Measurements from ENCODE around the gene IQCF2. TPM values are rescaled to one million over a fixed set of nuclear protein-coding genes. Genes with fewer than 3 reads are reported as not detected.

Gene IQCF2
- total and polyA plus RNA-seq, 2 donors (not counting 3 experiments of a cell fraction or from before 2014, with no cell fraction given), result not detected

DNA sequence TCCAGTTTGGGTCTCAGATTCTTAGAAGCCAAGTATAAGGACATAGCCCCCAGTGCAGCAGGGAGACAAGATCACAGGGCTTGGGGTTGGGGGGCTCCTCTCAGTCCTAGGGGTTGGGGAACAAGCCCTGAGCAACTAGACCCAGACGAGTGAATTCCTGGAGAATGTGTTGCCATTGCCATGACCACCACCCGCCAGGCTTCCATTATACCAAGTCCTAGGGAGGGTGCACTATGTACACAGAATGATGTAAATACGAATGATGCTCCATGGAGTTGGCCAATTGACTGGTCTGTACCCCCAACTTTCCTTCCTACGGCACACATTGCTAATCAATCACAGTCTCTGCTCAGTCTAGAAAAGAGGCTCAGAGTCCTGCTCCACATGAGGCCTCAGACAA lies 33.0 kb downstream of the IQCF2 start:
- Histone ChIP-seq H3K4me3 (replicated peaks in 1 of 3; ENCODE audit: insufficient read depth in 1 of 3, low read depth in 1 of 3, low read length in 3 of 3) (no peak overlapping the region), H3K79me2 (ENCODE audit: control insufficient read depth, insufficient read depth, low read length) (no peaks in the 10 kb centered on the region), H3K9me1 (replicated peaks; ENCODE audit: control insufficient read depth, extremely low read depth, insufficient read depth, low read length) (no peaks in the 10 kb centered on the region), H3K9ac (replicated peaks; ENCODE audit: extremely low read depth, insufficient read depth, low read length) (no peak overlapping the region), H3K36me3 (ENCODE audit: control insufficient read depth in 2 of 2, extremely low read depth in 1 of 2, insufficient read depth in 2 of 2, low read length in 2 of 2) (no peaks in the 10 kb centered on the region), H3K9me3 (replicated peaks; ENCODE audit: control insufficient read depth, insufficient read depth, low read length) (no peaks in the 10 kb centered on the region), H3K27ac (ENCODE audit: insufficient read depth, low read depth, low read length) (no peak overlapping the region), H3K27me3 (ENCODE audit: control insufficient read depth in 2 of 2, insufficient read depth in 2 of 2, low read length in 2 of 2) (peaks cover 0 to 9% of the 10 kb centered on the region in 2 experiments), H4K20me1 (replicated peaks; ENCODE audit: control insufficient read depth, extremely low read depth, insufficient read depth, low read length) (no peaks in the 10 kb centered on the region), H3K4me2 (ENCODE audit: insufficient read depth, low read length) (no peak overlapping the region), H2AFZ (ENCODE audit: low read depth, low read length) (no peak overlapping the region), H3K4me1 (ENCODE audit: control insufficient read depth, extremely low read depth, insufficient read depth, low read length) (no peaks in the 10 kb centered on the region)
- ChIA-PET CTCF (no interaction called here), POLR2A (no interaction called here)
- no peak for FAIRE-seq
- DNase-seq (ENCODE audit: low read depth, low spot score), result no peak
- TF ChIP-seq POLR2AphosphoS5 (IDR thresholded peaks at IDR 0.05; ENCODE audit: insufficient read depth, low read depth, low read length) (no peak), POLR2A (IDR thresholded peaks at IDR 0.05; ENCODE audit: low read depth, low read length) (no peak), GATA2 (IDR thresholded peaks at IDR 0.05; ENCODE audit: insufficient read depth, insufficient read length, low read depth, low read length) (no peak), EZH2 (IDR thresholded peaks at IDR 0.05; ENCODE audit: borderline replicate concordance, low read depth, low read length, severe bottlenecking) (no peak), MYC (IDR thresholded peaks at IDR 0.05; ENCODE audit: low read depth, low read length) (no peak), FOS (IDR thresholded peaks at IDR 0.05; ENCODE audit: borderline replicate concordance, insufficient read depth, low read length) (no peak), JUN (IDR thresholded peaks at IDR 0.05; ENCODE audit: borderline replicate concordance, insufficient read depth, insufficient read length, low read depth) (no peak)
- TF ChIP-seq, protein P1, sequence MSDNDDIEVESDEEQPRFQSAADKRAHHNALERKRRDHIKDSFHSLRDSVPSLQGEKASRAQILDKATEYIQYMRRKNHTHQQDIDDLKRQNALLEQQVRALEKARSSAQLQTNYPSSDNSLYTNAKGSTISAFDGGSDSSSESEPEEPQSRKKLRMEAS (IDR thresholded peaks at IDR 0.05; ENCODE audit: insufficient read depth, insufficient read length), result no peak
- TF ChIP-seq, protein P2, sequence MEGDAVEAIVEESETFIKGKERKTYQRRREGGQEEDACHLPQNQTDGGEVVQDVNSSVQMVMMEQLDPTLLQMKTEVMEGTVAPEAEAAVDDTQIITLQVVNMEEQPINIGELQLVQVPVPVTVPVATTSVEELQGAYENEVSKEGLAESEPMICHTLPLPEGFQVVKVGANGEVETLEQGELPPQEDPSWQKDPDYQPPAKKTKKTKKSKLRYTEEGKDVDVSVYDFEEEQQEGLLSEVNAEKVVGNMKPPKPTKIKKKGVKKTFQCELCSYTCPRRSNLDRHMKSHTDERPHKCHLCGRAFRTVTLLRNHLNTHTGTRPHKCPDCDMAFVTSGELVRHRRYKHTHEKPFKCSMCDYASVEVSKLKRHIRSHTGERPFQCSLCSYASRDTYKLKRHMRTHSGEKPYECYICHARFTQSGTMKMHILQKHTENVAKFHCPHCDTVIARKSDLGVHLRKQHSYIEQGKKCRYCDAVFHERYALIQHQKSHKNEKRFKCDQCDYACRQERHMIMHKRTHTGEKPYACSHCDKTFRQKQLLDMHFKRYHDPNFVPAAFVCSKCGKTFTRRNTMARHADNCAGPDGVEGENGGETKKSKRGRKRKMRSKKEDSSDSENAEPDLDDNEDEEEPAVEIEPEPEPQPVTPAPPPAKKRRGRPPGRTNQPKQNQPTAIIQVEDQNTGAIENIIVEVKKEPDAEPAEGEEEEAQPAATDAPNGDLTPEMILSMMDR (IDR thresholded peaks at IDR 0.05; ENCODE audit: extremely low read depth in 1 of 2, insufficient read depth in 1 of 2, low read depth in 1 of 2, low read length in 2 of 2), result no peak
- intact Hi-C loops (cut with micrococcal nuclease) (no loop called here), dilution Hi-C loops (cut with MboI; ENCODE audit: extremely low pct_ligation_motif_present, low sequenced_read_pairs) (no loop called here)
- no TSS peak for BruUV-seq (replicated peaks)
